Measurements from ENCODE around the gene ASCC3. TPM values are rescaled to one million over a fixed set of nuclear protein-coding genes. Genes with fewer than 3 reads are reported as not detected.

Gene ASCC3
- total and polyA plus RNA-seq, 2 donors (not counting 1 experiment from before 2014, with no cell fraction given) = 9.0 to 42.3 TPM

DNA sequence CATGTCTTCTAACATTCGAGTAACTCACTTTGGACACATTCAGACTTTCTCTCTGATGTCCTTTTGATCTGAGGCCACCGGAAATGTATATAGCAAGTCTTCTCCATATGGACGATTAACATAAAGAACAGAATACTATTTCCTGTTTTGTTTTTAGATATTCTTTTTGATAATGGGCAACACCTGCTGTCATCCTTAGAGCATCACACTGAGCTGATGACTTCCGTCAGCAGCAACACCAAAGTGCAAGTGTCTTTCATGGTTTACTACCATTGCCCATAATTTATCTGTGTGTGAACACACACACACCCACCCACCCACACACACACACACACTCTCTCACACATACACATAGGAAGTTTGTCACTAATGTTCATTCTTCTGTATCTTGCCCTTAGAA, 303.7 kb downstream of the ASCC3 start:
- Histone ChIP-seq H4K20me1 (ENCODE audit: control insufficient read depth, insufficient read depth, low read length, poor library complexity, severe bottlenecking) (no peaks in the 10 kb centered on the region), H3K9ac (ENCODE audit: low read length) (no peak overlapping the region), H3K4me2 (replicated peaks; ENCODE audit: low read depth, low read length, poor library complexity, severe bottlenecking) (no peak overlapping the region), H3K27ac (ENCODE audit: low read length in 2 of 2) (no peak overlapping the region), H3K4me3 (ENCODE audit: control extremely low read depth in 1 of 5, extremely low read depth in 1 of 5, insufficient read depth in 1 of 5, low read depth in 2 of 5, low read length in 4 of 5) (no peak overlapping the region), H3K36me3 (replicated peaks in 1 of 2; ENCODE audit: control extremely low read depth in 1 of 2, control insufficient read depth in 1 of 2, extremely low read depth in 1 of 2, insufficient read depth in 2 of 2, low read length in 1 of 2) (no peaks in the 10 kb centered on the region), H3K9me3 (ENCODE audit: control extremely low read depth in 1 of 3, control insufficient read depth in 2 of 3, insufficient read depth in 1 of 3, low read length in 2 of 3) (no peaks in the 10 kb centered on the region), H3K27me3 (replicated peaks in 1 of 4; ENCODE audit: control extremely low read depth in 1 of 4, control insufficient read depth in 3 of 4, insufficient read depth in 4 of 4, low read length in 3 of 4) (no peaks in the 10 kb centered on the region), H3K4me1 (ENCODE audit: control insufficient read depth in 2 of 2, insufficient read depth in 2 of 2, low read length in 2 of 2) (no peaks in the 10 kb centered on the region), H3K79me2 (ENCODE audit: control insufficient read depth, insufficient read depth, low read length) (no peaks in the 10 kb centered on the region), H2AFZ (ENCODE audit: insufficient read depth, low read depth, low read length, poor library complexity, severe bottlenecking) (no peak overlapping the region)
- no peak overlapping the region for H3K4me3 Mint-ChIP-seq
- POLR2A ChIA-PET = no interaction called here
- DNase-seq = no peak
- CTCF ChIA-PET = no interaction called here
- no peaks in the 10 kb centered on the region for H3K9me3 Mint-ChIP-seq (ENCODE audit: insufficient read depth)
- no peaks in the 10 kb centered on the region for H3K27me3 Mint-ChIP-seq
- no peak overlapping the region for H3K27ac Mint-ChIP-seq
- TF ChIP-seq, protein P1, sequence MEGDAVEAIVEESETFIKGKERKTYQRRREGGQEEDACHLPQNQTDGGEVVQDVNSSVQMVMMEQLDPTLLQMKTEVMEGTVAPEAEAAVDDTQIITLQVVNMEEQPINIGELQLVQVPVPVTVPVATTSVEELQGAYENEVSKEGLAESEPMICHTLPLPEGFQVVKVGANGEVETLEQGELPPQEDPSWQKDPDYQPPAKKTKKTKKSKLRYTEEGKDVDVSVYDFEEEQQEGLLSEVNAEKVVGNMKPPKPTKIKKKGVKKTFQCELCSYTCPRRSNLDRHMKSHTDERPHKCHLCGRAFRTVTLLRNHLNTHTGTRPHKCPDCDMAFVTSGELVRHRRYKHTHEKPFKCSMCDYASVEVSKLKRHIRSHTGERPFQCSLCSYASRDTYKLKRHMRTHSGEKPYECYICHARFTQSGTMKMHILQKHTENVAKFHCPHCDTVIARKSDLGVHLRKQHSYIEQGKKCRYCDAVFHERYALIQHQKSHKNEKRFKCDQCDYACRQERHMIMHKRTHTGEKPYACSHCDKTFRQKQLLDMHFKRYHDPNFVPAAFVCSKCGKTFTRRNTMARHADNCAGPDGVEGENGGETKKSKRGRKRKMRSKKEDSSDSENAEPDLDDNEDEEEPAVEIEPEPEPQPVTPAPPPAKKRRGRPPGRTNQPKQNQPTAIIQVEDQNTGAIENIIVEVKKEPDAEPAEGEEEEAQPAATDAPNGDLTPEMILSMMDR (IDR thresholded peaks at IDR 0.05) = no peak
- no peak for TF ChIP-seq EZH2 (IDR thresholded peaks at IDR 0.05; ENCODE audit: borderline replicate concordance, insufficient read depth, low read depth, low read length, poor library complexity, severe bottlenecking)
- WGBS (ENCODE audit: insufficient coverage) = 86% methylated on average over 2 of the region's 4 CpGs
- no peaks in the 10 kb centered on the region for H3K4me1 Mint-ChIP-seq
- intact Hi-C loops (cut with micrococcal nuclease) = no loop called here
- ATAC-seq (ENCODE audit: low read depth) = no peak

DNA sequence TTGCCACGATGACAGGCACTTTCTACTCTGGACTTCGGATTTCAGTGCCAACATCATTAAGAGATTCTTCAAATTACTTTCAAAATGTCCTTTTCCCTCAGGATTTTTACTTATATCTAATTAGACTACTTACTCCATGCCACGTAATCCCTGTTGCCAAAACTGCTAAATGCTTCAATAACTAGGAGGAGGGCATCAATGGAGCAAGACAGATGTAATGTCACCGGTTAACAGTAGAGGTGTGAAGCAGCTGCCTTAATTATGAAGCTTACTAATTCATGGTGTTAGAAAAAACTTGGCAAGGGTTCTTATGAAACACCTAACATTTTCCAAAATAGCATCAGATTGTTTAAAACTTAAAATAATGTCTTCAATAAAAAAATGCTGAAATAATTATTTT, 305.2 kb downstream of the ASCC3 start:
- ChIA-PET CTCF (no interaction called here), POLR2A (no interaction called here)
- Mint-ChIP-seq H3K4me1 (no peaks in the 10 kb centered on the region), H3K27ac (no peak overlapping the region), H3K4me3 (no peak overlapping the region), H3K27me3 (no peaks in the 10 kb centered on the region), H3K9me3 (ENCODE audit: insufficient read depth) (no peaks in the 10 kb centered on the region)
- H3K4me2 ChIP-seq (replicated peaks; ENCODE audit: low read depth, low read length, poor library complexity, severe bottlenecking) = no peak overlapping the region
- no peak overlapping the region for H2AFZ ChIP-seq (ENCODE audit: insufficient read depth, low read depth, low read length, poor library complexity, severe bottlenecking)
- H3K4me1 ChIP-seq (ENCODE audit: control insufficient read depth in 2 of 2, insufficient read depth in 2 of 2, low read length in 2 of 2) = no peaks in the 10 kb centered on the region
- H3K79me2 ChIP-seq (ENCODE audit: control insufficient read depth, insufficient read depth, low read length) = no peaks in the 10 kb centered on the region
- DNase-seq (no peak), ATAC-seq (ENCODE audit: low read depth) (no peak)
- H3K9ac ChIP-seq (ENCODE audit: low read length) = no peak overlapping the region
- H3K4me3 ChIP-seq (ENCODE audit: control extremely low read depth in 1 of 5, extremely low read depth in 1 of 5, insufficient read depth in 1 of 5, low read depth in 2 of 5, low read length in 4 of 5) = no peak overlapping the region
- no peaks in the 10 kb centered on the region for H3K36me3 ChIP-seq (replicated peaks in 1 of 2; ENCODE audit: control extremely low read depth in 1 of 2, control insufficient read depth in 1 of 2, extremely low read depth in 1 of 2, insufficient read depth in 2 of 2, low read length in 1 of 2)
- 100% methylated on average over 2 of the region's 4 CpGs for WGBS (ENCODE audit: insufficient coverage)
- no peaks in the 10 kb centered on the region for H3K27me3 ChIP-seq (replicated peaks in 1 of 4; ENCODE audit: control extremely low read depth in 1 of 4, control insufficient read depth in 3 of 4, insufficient read depth in 4 of 4, low read length in 3 of 4)
- H3K9me3 ChIP-seq (ENCODE audit: control extremely low read depth in 1 of 3, control insufficient read depth in 2 of 3, insufficient read depth in 1 of 3, low read length in 2 of 3) = no peaks in the 10 kb centered on the region
- no peak overlapping the region for H3K27ac ChIP-seq (ENCODE audit: low read length in 2 of 2)
- no peaks in the 10 kb centered on the region for H4K20me1 ChIP-seq (ENCODE audit: control insufficient read depth, insufficient read depth, low read length, poor library complexity, severe bottlenecking)
- TF ChIP-seq, protein P1 (IDR thresholded peaks at IDR 0.05) = no peak
- no peak for TF ChIP-seq EZH2 (IDR thresholded peaks at IDR 0.05; ENCODE audit: borderline replicate concordance, insufficient read depth, low read depth, low read length, poor library complexity, severe bottlenecking)
- intact Hi-C loops (cut with micrococcal nuclease) = no loop called here
